ACHN (cell line): ENCODE measurements around the gene MYO7A.

Experiments
- DNase-seq: peaks from one replicate; pipeline ENCODE4 v3.0.0-alpha.2; 2015
- in situ Hi-C: cut with HindIII; loops from 2 replicates; pipeline ENCODE4 v1.10.0; 2017; ENCODE audit warnings: low sequenced_read_pairs, low pct_ligation_motif_present, low pct_unique_long_range_greater_than_20kb

Gene MYO7A

GRCh38 chr11:77187776-77188632 is 60.0 kb downstream of the MYO7A start:
- in situ Hi-C loops = no loop called here
- peak; percentile 61 for DNase-seq

- no peak for DNase-seq
- in situ Hi-C loops = no loop called here
Measured at GRCh38 chr11:77188633-77189491, 60.8 kb downstream of the MYO7A start.

GRCh38 chr11:77189588-77190210 is 61.7 kb downstream of the MYO7A start:
- DNase-seq = no peak
- in situ Hi-C loops = no loop called here

GRCh38 chr11:77190331-77191075 is 62.5 kb downstream of the MYO7A start:
- in situ Hi-C loops = no loop called here

GRCh38 chr11:77191429-77191822 is 63.4 kb downstream of the MYO7A start:
- in situ Hi-C loops = no loop called here
- no peak for DNase-seq

More at GRCh38 chr11:77190331-77191075, 62.5 kb downstream of the MYO7A start:
- no peak for DNase-seq

GRCh38 chr11:77191823-77192495 is 63.9 kb downstream of the MYO7A start:
- in situ Hi-C loops = no loop called here
- DNase-seq = peak; percentile 92

DNA sequence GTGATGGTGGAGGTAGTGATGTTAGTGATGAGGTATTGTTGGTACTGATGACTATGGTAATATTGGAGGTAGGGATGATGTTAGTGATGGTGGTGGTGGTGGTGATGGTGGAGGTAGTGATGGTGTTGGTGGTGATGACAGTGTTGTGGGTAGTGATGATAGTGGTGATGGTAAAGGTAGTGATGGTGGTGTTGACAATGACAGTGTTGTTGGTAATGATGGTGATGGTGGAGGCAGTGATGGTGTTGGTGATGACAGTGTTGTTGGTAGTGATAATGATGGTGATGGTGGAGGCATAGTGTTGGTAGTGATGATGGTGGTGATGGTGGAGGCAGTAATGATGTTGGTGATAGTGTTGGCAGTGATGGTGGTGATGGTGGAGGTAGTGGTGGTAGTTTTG is 65.1 kb downstream of the MYO7A start:
- no peak for DNase-seq
- in situ Hi-C loops = no loop called here

GRCh38 chr11:77193911-77194830 is 66.1 kb downstream of the MYO7A start:
- no peak for DNase-seq
- in situ Hi-C loops = no loop called here

DNA sequence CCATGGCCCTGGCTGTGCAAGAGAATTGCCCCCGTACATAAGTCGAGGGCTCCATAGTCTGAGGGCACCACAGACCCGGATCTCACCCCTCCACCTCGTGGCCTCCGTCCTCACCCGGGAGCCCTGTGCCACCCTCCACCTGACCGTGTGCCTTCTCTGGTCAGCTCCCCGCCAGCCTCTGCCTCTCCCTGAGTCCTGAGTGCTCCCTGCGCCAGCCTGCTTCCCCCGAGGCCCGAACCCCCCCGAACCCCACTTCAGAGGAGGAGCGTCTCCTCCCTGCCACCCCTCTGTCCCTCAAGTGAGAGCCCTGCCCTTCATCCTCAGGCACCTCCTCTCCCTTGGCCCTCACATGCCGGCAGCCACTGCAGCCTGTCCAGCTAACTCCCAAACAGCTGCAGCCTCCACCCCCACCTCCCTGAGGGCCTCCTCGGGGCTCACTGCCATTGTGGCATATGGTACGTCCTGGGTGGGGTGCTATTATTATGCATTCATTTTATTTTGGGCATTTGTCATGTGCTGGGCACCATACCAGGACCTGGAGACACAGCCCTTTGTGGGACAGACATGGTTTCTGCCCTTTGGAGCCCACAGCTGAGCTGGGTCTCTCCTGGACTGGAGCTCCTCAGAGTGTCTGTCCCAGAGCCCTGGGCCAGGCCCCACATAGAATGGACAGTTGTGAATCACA is 67.2 kb downstream of the MYO7A start:
- in situ Hi-C loops = no loop called here
- no peak for DNase-seq

DNA sequence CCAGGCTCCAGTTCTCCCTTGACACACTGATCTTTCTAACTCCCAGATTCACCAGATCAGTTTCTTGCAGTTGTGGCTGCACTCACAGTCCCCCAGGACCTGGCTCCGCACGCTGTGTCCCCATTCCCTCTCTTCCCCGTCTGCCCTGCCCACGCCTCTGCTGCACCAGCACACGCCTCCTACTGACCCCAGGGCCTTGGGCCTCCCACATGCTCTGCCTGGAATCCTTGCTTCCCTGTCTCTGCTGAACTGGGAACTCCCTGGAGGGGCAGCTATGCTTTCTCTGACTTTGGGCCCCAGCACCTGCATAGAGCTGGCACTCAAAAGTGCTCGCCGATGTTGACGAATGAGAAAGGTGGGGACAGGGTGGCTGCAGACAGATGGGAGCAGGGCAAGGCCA is 68.9 kb downstream of the MYO7A start:
- in situ Hi-C loops = no loop called here
- no peak for DNase-seq

DNA sequence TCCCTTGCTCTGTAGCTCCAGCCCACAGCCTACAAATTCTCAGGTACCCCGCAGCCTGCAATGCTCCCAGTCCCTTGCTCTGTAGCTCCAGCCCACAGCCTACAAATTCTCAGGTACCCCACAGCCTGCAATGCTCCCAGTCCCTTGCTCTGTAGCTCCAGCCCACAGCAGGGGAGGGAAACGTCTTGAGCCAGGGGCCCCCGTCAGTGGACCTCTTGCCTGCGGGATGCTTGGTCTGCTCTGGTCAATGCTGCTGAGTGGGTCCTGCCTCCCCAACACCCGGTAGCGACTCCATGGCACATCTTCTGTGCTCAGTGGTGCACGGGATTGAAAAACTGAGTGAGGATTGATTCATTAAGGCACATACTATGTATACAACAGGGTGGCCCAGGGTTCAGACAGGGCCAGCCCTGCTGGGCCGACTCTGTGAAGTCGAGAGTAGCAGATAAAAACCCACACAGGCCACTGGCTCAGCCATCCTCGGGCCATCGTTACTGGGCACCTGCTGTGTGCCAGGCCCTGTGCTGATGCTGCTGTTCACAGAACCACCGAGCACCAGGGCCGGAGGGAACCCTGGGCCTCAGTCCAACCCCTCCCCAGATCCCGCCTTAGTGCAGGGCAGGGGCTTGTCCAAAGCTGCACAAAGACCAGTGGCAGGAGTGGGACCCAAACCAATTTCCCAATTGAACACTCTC is 69.7 kb downstream of the MYO7A start:
- DNase-seq = no peak
- in situ Hi-C loops = no loop called here

- in situ Hi-C loops = no loop called here
- peak; percentile 31 for DNase-seq
Measured at GRCh38 chr11:77198440-77198849, 70.4 kb downstream of the MYO7A start.

DNA sequence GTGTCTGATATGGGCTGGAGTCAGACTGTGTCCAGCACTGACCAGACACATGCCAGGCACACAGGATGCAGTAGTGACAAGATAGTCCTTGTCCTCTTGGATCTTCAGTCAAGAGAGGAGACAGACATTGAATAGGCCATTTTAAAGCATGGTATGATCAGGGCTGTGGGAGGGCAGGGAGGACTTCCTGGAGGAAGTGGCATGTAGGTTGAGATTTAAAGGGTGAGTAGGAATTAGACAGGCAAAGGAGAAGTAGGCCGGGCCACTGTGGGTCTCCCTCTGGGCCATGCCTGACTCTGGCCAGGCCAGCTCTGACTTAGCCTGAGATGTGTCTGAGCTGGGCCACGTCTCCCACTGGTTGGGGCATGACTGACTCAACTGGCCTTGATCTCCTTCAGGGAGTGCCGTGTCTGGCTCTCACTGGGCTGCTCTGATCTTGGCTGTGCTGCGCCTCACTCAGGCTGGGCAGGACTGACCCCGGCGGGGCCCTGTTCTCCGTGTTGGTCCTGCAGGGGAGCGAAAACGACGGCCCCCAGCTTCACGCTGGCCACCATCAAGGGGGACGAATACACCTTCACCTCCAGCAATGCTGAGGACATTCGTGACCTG is 71.2 kb downstream of the MYO7A start:
- in situ Hi-C loops = no loop called here
- DNase-seq = no peak

GRCh38 chr11:77200351-77201268 is 72.6 kb downstream of the MYO7A start:
- DNase-seq = no peak
- in situ Hi-C loops = no loop called here

DNA sequence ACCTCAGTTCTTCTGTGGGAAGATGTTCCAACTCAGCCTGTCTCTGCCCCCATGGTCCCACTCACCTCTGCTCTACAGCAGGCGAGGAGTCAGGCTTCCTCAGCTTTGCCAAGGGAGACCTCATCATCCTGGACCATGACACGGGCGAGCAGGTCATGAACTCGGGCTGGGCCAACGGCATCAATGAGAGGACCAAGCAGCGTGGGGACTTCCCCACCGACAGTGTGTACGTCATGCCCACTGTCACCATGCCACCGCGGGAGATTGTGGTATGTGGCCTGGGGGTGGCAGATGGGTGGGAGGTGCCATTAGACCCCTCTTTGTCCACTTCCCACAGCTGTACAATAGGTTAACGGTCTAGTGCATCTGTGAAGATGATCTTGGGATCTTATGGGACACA is 73.3 kb downstream of the MYO7A start:
- no peak for DNase-seq
- in situ Hi-C loops = no loop called here
